MCF 10A (cell line): Measurements from ENCODE around the gene NPTX1. TPM values are rescaled to one million over a fixed set of nuclear protein-coding genes. Genes with fewer than 3 reads are reported as not detected.

ENCODE experiments used
- BruUV-seq: library from RNA; stranded (reverse); fragments of 400-500 nt; replicated peaks from 2 replicates; lab custom pipeline; 2021; lab: Mats Ljungman, UMichigan
- CTCF ChIA-PET: fragments of 300-600 bp; sonication (Branson Sonifier 250); formaldehyde crosslinking; extraction: SDS; loops from one replicate; lab custom pipeline; 2021; ENCODE audit warnings: antibody characterized with exemption, inconsistent platforms; lab: Yijun Ruan, JAX
- POLR2A ChIA-PET: fragments of 300-600, 350-650 bp; sonication (Branson Sonifier 250); formaldehyde crosslinking; extraction: SDS; loops from one replicate; lab custom pipeline; 2020; ENCODE audit warnings: antibody characterized with exemption, inconsistent platforms; lab: Yijun Ruan, JAX
- DNase-seq: peaks from one replicate; pipeline ENCODE4 v3.0.0-alpha.2; 2018; ENCODE audit not compliant: unreplicated experiment
- H3K27ac Mint-ChIP-seq: one replicate; pipeline ENCODE4 v1.8.0; 2022; ENCODE audit warnings: mild to moderate bottlenecking, low read depth, mixed read lengths; ENCODE audit not compliant: unreplicated experiment
- H3K27me3 Mint-ChIP-seq: one replicate; pipeline ENCODE4 v1.8.0; 2022; ENCODE audit warnings: mixed read lengths; ENCODE audit not compliant: insufficient read depth, unreplicated experiment
- H3K36me3 Mint-ChIP-seq: one replicate; pipeline ENCODE4 v1.8.0; 2022; ENCODE audit warnings: mild to moderate bottlenecking, moderate library complexity, mixed read lengths; ENCODE audit not compliant: insufficient read depth, unreplicated experiment
- H3K4me1 Mint-ChIP-seq: one replicate; pipeline ENCODE4 v1.8.0; 2022; ENCODE audit warnings: mixed read lengths; ENCODE audit not compliant: insufficient read depth, unreplicated experiment
- H3K4me3 Mint-ChIP-seq: one replicate; pipeline ENCODE4 v1.8.0; 2022; ENCODE audit warnings: mild to moderate bottlenecking, moderate library complexity, mixed read lengths; ENCODE audit not compliant: unreplicated experiment
- H3K9me3 Mint-ChIP-seq: one replicate; pipeline ENCODE4 v1.8.0; 2022; ENCODE audit warnings: mixed read lengths; ENCODE audit not compliant: unreplicated experiment
- intact Hi-C: fragments of 100-400 bp; cut with micrococcal nuclease; formaldehyde crosslinking; loops from 2 replicates; pipeline ENCODE4 v1.14.1; 2022
- total RNA-seq: library from RNA; stranded (reverse); gene quantifications from 2 replicates; pipeline ENCODE4 v1.2.3, GENCODE V29; 2022
- TF ChIP-seq, protein P1 (sequence below): fragments of 200-600 bp; IDR thresholded peaks from one replicate; pipeline ENCODE4 v1.8.0; 2022; ENCODE audit warnings: antibody characterized with exemption, mild to moderate bottlenecking; ENCODE audit not compliant: unreplicated experiment

NPTX1 gene
- total RNA-seq, 1 experiment from 2014 or later: not detected

DNA sequence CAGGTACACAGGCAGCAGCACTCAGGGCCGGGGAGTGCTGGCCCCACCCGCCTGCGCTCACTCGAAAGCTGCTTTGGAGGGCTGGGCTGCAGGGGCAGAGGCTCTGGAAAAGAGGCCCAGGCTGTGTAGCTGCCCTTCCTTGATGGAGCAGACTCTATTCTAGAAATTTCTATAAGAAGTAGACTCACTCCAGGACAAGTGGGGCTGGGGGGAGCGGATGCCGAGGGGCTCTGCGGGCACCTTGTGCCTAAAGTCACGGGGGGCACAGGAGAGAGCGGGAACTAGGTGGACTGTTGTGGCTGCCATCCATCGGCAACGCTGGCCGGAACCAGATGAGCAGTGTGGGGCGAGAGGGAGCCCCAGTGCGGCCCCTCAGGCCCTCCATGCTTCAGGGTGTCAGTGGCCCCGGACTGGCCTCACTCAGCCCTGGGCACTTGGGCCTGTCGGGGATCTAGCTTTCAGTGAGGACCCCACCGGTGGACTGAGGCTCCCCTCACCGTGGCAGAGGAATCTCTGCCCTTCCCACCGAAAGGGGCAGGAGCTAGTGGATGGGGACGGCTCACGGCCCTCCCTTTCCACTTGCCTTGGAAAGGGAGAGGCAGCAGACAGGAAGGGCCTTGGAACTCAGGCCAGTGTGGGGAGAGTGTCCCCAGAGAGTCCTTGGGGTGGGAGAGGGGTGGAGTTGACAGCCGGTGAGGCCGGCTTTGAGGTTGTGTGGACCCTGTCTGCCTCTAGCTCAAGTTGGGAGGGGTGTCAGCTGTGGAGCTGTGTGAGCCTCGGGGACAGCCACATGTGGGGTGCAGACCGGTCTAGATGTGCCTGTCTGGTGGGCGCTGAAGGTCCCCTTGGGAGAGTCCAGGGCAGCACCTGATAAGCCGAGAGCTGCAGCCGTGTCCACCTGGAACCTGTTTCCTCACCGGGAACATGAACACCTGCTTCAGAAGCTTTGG, 44.9 kb downstream of the NPTX1 start:
- Mint-ChIP-seq H3K9me3 (no peaks in the 10 kb centered on the region), H3K4me1 (no peaks in the 10 kb centered on the region), H3K27me3 (no peaks in the 10 kb centered on the region), H3K4me3 (no peak overlapping the region), H3K36me3 (no peaks in the 10 kb centered on the region), H3K27ac (no peak overlapping the region)
- no peak for DNase-seq
- ChIA-PET CTCF (interaction anchor here (0.7 kb wide), 1 partner anchor 557 kb away, joined by 3 read pairs; no protein-coding TSS in a partner anchor), POLR2A (interaction anchor here (0.6 to 1.0 kb wide), 2 partner anchors 70 to 98 kb away, joined by 3 read pairs; no protein-coding TSS in a partner anchor)
- TF ChIP-seq, protein P1, sequence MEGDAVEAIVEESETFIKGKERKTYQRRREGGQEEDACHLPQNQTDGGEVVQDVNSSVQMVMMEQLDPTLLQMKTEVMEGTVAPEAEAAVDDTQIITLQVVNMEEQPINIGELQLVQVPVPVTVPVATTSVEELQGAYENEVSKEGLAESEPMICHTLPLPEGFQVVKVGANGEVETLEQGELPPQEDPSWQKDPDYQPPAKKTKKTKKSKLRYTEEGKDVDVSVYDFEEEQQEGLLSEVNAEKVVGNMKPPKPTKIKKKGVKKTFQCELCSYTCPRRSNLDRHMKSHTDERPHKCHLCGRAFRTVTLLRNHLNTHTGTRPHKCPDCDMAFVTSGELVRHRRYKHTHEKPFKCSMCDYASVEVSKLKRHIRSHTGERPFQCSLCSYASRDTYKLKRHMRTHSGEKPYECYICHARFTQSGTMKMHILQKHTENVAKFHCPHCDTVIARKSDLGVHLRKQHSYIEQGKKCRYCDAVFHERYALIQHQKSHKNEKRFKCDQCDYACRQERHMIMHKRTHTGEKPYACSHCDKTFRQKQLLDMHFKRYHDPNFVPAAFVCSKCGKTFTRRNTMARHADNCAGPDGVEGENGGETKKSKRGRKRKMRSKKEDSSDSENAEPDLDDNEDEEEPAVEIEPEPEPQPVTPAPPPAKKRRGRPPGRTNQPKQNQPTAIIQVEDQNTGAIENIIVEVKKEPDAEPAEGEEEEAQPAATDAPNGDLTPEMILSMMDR: no peak
- no TSS peak for BruUV-seq
- intact Hi-C loops: no loop called here

DNA sequence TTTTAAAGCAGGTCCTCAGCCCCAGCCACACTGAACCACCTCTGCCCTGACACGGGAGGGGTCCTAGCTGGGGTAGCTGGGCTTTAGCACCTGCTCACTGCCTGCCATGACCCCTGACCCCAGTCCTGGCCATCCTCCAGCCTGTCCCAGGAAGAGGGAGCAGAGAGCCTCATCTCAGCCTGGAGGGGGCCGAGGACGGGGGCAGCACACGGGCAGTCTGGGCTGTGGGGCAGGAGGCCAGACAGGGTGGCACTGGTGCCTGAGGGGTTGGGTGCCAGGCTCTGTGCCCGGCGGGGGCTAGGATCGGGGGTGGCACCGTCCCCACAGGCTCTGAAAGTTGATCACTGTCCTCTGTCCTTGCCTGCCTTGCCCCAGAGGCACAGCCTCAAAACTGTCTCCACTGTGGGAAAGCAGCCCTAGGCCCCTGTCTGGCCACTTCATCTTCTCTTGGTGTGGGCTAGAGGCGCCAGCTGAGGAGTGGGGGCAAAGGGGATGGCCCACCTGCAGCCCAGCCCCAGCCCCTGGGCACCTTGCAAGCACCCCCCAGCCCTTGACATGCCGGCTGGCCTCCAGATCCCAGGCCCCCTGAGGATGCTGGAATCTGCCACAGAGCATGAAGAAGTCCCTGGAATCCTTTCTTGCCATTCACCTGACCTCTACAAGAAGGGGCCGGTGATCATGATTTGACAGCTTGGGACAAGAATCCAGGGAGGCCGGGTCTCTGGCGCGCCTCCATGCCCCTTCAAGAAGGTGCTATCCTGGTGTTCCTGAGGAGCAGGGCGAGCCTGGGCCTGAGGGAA, 45.8 kb downstream of the NPTX1 start:
- Mint-ChIP-seq H3K27me3 (no peaks in the 10 kb centered on the region), H3K27ac (no peak overlapping the region), H3K4me1 (no peaks in the 10 kb centered on the region), H3K36me3 (no peaks in the 10 kb centered on the region), H3K9me3 (no peaks in the 10 kb centered on the region), H3K4me3 (no peak overlapping the region)
- CTCF ChIA-PET: interaction anchor here (0.7 kb wide), 1 partner anchor 142 kb away, joined by 4 read pairs; no protein-coding TSS in a partner anchor
- intact Hi-C loops: no loop called here
- POLR2A ChIA-PET: interaction anchor here (1.0 kb wide), 1 partner anchor 71 kb away, joined by 3 read pairs; no protein-coding TSS in a partner anchor
- TF ChIP-seq, protein P1: no peak
- DNase-seq: no peak
- BruUV-seq: no TSS peak

DNA sequence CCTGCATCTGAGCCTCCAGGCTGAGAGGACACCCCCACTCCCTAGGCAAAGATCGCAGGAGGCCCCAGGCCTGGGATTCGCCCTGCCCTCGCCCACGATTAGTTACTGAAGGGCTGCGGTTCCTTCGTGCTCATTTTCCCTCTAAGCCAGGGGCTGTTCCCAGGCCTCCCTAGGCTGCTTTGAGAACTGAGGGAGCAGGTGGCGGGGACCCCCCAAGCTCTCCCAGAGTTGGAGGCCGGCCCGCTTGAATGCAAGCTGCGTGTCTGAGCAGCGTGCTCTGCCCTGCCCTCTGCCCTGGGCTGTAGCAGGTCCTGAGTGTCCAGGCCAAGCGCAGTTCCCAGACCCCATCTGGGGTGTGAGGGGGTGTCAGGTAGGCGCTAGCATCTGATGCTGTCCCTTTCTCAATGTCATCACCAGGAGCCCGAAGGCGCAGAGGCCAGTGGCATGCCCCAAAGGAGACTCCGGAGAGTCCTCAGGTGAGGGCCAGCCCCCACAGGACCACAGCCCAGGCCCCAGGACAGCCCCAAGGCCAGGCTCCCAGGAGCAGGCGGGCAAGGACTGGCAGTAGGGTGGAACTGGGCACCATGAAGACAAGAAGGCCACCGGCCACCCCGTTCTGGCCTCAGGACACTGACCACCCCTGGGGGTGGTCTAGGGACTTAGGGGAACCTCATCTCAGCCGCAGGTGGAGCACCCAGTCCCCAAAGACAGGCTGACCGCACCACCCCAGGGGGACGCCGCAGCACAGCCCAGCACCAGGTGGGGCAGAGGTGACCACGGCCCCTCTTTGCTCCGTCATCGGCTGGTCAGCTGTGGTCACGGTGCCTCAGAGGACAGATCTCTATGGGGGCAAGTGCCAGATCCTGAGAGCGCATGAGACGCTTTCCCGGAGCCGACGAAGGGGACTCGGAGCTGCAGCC, 46.8 kb downstream of the NPTX1 start:
- Mint-ChIP-seq H3K36me3 (no peaks in the 10 kb centered on the region), H3K27me3 (no peaks in the 10 kb centered on the region), H3K4me3 (no peak overlapping the region), H3K4me1 (no peaks in the 10 kb centered on the region), H3K9me3 (no peaks in the 10 kb centered on the region), H3K27ac (no peak overlapping the region)
- TF ChIP-seq, protein P1: no peak
- CTCF ChIA-PET: interaction anchor here (0.7 kb wide), 1 partner anchor 143 kb away, joined by 4 read pairs; no protein-coding TSS in a partner anchor
- BruUV-seq: no TSS peak
- no peak for DNase-seq
- intact Hi-C loops: loop anchor here (5.0 to 10.0 kb wide), 2 partner anchors 465 to 553 kb away; no protein-coding TSS in a partner anchor
- POLR2A ChIA-PET: no interaction called here
